ENCODE measurements around the gene KLHDC4. TPM values are rescaled to one million over a fixed set of nuclear protein-coding genes. Genes with fewer than 3 reads are reported as not detected.

KLHDC4 gene
- total RNA-seq, 1 donor from 2014 or later: 34.0 TPM

DNA sequence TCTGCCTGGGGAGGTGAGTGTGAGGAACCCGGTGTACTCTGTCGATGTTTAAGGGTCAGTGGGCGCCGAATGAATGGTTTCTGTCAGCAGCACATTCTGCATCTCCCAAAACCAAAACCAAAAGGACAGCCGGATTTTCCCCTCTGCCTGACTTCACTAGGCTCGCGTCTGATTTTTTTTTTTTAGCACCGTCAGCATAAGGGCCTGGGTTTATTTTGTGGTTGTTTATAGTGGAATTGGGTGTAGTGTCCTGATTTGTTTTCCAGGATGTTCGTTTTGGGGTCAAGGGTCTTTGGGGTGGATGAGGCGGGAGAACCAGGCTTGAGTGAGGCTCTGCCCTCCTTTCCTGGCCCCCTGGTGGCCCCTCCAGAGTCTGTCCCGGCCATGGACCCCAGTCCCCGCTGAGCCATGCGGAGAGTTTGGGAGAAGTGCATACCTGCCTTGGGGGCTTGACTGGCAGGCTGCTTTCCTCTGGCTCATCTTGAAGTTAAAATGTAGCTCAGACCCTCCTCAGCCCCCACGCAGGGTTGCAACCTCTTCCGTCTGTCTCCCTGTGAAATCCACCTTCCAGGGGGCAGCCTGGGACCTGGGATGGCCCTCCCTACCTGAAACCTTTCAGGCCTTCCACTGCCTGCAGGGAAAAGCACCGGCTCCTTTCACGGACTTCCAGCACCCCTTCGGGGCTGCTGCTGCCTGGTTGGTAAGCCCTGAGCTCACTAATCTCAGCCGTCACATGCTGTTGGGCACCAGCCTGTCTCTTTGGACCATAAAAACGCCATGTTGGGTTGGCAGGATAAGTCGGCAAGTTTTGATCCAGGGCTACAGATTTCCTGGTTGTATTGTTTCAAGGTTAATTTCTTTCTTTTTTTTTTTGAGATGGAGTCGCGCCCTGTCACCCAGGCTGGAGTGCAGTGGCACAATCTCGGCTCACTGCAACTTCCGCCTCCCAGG, 103.3 kb downstream of the KLHDC4 start:
- no peak for DNase-seq (ENCODE audit: low read depth, low spot score)

DNA sequence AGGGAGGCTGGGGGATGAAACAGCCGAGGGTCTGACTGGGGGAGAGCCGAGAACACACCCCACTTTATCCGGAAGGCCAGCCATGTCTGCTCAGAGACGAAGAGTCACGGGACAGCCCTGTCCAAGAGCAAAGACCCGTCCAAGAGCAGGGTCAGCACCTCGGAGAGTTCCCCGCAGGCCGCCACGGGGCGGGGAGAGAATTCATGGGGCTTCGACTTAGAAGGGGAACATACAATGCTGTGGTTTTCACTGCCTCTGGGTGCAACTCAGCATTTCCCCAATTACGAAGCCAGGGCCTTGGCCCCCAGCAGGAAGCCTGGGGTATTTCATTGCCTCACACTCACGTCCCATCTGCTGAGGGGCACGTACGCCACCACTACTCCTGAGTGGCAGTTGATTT, 104.2 kb downstream of the KLHDC4 start:
- no peak for DNase-seq (ENCODE audit: low read depth, low spot score)

DNA sequence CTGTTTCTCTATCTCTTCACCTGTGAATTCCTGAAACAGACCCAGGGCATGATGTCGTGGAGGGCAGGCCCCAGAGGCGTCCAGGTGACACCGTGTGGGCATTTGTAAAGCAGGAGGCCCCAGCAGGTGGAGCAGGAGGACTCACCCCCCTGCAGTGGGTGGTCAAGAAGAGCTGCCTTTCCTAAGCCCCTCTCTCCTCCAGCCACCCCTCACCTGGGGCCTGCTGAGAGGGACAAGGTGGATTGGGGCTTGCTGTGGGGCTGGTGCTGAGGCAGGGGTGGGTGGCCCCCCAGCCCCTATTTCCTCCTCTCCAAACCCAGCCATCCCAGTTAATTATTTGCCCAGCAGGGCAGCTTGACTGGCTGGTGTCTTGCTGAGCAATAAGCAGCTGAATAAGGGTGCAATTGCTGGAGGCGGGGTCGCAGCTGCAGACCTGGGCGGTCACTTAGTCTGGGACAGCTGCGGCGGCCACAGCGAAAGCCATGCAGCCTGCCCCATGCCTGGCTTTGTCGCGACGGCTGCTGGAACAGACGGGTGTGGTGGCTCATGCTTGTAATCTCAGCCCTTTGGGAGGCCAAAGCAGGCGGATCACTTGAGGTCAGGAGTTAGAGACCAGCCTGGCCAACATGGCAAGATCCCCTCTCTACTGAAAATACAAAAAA, 107.1 kb downstream of the KLHDC4 start:
- no peak for DNase-seq (ENCODE audit: low read depth, low spot score)

Other genes with a start within 250 kb of the KLHDC4 start
- gene JPH3, start 163.5 kb downstream of the KLHDC4 start, total RNA-seq: 0.04 and 0.13 TPM in 2 replicates
- gene SLC7A5, start 103.5 kb upstream of the KLHDC4 start, total RNA-seq: 9.1 and 11.2 TPM in 2 replicates
- gene CA5A, start 170.5 kb upstream of the KLHDC4 start, total RNA-seq: not detected in 2 replicates
- gene BANP, start 185.4 kb upstream of the KLHDC4 start, total RNA-seq: 16.4 and 57.0 TPM in 2 replicates